GM12874 (cell line): Measurements from ENCODE around the gene MPPED2.

Experiments used
- TF ChIP-seq, protein P1 (sequence below): IDR thresholded peaks from 2 replicates; pipeline ENCODE4 v1.5.1; 2011; ENCODE audit warnings: low read depth, mild to moderate bottlenecking, control low read depth, low read length, moderate library complexity; ENCODE audit not compliant: insufficient read depth

MPPED2 gene

DNA sequence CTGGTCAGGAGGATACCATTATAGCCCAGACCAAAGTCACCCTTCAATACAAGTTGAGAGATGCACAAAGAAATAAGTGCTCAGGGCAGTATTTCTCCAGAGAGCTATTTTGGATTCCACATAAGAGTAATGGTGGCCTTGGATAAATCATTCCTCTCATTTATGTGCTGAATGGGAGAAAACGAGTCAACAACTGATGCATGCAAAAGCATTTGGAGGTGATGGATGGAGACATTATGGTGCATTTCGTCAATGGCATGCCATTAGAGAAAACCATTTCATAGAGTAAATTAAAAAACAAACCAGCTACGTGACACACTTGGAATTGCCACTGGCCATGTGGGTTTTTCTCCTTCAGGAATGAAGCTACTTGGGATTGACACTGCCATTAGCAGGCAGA lies 182.0 kb downstream of the MPPED2 start:
- TF ChIP-seq, protein P1, sequence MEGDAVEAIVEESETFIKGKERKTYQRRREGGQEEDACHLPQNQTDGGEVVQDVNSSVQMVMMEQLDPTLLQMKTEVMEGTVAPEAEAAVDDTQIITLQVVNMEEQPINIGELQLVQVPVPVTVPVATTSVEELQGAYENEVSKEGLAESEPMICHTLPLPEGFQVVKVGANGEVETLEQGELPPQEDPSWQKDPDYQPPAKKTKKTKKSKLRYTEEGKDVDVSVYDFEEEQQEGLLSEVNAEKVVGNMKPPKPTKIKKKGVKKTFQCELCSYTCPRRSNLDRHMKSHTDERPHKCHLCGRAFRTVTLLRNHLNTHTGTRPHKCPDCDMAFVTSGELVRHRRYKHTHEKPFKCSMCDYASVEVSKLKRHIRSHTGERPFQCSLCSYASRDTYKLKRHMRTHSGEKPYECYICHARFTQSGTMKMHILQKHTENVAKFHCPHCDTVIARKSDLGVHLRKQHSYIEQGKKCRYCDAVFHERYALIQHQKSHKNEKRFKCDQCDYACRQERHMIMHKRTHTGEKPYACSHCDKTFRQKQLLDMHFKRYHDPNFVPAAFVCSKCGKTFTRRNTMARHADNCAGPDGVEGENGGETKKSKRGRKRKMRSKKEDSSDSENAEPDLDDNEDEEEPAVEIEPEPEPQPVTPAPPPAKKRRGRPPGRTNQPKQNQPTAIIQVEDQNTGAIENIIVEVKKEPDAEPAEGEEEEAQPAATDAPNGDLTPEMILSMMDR, result no peak

DNA sequence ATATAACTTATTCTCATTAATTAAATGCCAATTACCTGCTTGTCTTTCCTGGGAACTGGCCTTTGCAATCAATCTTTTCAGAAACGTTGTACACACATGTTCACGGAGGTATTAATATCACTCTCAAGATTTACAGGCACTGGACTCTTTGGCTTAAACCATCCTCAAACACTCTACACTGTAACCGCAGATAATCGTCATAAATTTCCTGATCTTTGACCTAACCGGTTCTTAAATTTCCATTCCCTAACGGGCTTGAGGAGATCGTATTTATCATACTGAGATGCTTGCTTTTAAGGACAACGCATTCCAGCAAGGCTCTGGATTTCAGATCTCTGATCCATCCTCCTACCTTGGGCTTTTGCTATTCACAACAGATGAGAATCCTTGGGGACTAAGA lies 190.4 kb downstream of the MPPED2 start:
- TF ChIP-seq, protein P1, result no peak

DNA sequence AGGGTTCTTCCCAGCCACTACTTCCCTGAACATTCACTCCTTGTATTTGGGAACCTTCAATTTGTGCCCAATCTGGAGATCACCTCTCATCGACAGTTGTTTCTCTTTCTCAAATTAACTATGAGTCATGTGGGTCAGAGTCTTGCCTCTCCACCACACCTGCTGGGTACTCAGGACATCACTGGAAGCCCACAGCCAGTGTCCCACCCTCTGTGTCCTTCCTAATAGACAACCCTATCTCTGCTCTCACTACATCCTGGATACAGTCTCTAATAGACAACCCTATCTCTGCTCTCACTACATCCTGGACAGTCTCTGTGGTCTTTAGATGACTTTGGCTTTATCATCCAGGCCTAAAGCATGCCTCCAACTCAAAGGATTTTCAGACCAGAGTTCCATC lies 193.1 kb downstream of the MPPED2 start:
- TF ChIP-seq, protein P1, result no peak

DNA sequence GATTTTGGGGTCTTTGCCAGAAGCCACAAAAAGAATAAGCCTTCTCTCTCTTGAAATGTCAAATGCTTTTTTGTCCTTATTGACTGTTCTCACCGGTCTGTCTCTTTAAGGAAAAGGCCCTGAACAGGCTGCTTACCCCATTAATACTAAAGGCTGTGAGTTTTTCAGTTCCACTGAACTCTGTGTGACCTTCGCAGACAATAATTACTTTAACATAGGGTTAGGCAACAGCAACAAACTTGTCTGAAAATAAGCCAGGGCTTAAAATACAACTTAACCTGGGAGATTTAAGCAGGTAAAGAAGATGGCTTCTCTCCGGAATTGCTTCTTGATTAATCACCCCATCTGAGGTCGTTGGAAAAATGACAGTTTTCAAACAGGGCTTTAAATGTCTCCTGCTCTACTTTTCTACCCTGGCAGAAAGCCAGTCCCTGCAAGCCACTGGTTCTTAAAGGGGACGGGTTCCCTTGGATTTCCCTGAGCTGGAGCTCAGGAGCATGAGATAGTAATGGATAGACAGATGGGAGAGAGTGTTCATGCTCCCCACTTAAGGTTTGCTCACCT lies 193.8 kb downstream of the MPPED2 start:
- TF ChIP-seq, protein P1, result no peak

DNA sequence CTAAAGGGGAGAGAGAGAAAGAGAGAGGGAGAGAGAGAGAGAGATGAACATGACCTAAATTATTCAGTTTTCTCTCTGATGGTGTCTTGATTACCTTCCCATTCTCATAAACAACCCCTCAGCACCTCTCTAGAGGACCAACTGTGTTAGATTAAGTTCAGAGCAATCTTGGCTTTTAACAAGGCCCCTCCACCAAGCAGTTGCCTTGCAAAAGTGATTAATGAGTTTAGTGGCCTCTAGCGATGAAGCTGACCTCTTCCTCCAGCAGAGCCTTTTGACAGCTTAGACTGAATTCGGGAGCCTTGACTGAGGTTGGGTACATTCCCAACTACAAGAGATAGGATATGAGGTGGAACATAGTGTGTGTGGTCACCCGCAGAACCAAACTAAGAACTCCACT lies 197.2 kb downstream of the MPPED2 start:
- TF ChIP-seq, protein P1, result no peak

DNA sequence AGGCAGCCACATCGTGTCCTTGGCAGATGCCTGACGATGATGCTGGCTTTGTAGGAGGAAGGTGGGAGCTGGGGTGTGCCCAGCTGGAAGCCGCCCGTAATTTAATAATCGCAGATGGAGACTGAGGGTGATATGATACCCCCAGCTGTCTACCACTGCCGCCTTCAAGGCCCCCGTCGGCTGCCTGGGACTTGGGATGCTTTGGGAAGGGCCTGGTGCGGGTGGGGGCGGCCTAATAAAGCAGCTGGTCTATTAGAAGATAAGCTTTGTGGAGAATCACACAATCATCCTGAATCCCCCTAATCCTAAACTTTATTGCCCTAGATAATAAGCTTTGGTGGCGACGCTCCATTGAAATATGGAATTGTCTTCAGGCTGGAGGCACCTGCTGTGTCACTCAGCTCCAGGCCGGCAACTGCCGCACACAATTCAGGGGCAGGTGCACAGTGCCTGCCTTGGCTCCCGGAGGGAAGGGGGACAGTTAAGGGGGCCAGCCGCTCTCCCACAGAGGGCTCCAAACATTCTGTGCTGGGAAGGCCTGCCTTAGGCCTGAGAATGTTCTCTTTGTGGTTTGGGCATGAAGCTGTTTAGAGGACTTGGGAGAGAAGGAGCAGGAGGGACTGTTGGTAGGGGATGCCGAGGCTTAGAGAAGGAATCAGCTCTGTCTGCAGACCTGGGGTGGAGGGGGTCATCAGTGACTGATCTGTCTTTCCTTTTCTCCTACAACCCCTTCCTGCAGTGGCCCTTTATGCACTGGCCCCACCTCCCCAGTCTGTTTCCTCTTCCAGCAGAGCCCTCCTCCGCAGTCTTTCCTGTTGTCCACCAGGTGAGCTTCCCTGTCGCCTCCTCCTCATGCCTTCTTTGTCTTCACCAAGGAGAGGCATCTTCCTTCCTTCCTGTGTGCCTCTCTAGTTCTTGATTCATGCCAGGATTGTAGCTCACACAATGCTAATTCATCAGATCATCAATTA lies 198.0 kb downstream of the MPPED2 start:
- TF ChIP-seq, protein P1, result no peak

DNA sequence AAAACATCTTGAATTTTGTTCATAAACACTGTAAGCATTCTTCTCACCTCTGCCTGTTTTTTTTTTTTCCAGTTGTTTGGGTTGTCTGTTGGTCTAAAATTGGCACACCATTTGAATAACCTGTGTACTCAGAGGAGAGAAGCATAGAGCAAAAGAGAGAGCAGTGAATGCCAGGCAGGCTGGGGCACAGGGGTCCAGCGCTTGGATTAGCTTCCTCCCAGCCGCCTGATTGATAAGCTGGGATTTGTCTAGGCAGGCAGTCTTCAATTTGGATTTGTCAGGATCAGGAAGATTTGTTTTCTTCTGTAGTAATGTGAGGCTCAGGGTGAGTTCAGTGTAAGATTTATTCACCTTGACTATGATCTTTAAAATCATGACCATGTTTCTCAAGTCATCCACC lies 204.3 kb downstream of the MPPED2 start:
- TF ChIP-seq, protein P1, result no peak
